GM19397 (cell line): ENCODE measurements around the gene ENO2.

Experiments used
- ATAC-seq: cut with Tn5 transposase; IDR thresholded peaks from one replicate; pipeline ENCODE4 v1.9.1; 2021; ENCODE audit warnings: mild to moderate bottlenecking, moderate library complexity; ENCODE audit not compliant: unreplicated experiment

The ENO2 gene

GRCh38 chr12:6959058-6959804, 44.9 kb downstream of the ENO2 start:
- ATAC-seq = peak; percentile 54

GRCh38 chr12:6959805-6960592, 45.6 kb downstream of the ENO2 start:
- no peak for ATAC-seq

- no peak for ATAC-seq
Measured at GRCh38 chr12:6960593-6961277, 46.4 kb downstream of the ENO2 start.

GRCh38 chr12:6961278-6961694, 46.9 kb downstream of the ENO2 start:
- no peak for ATAC-seq

GRCh38 chr12:6961695-6962284, 47.4 kb downstream of the ENO2 start:
- ATAC-seq = no peak

- ATAC-seq = no peak
Measured at GRCh38 chr12:6962285-6963015, 48.1 kb downstream of the ENO2 start.

GRCh38 chr12:6963016-6963731, 48.8 kb downstream of the ENO2 start:
- ATAC-seq = no peak

GRCh38 chr12:6963791-6964413, 49.5 kb downstream of the ENO2 start:
- ATAC-seq = no peak

GRCh38 chr12:6964605-6965025, 50.2 kb downstream of the ENO2 start:
- ATAC-seq = no peak

GRCh38 chr12:6965026-6965661, 50.8 kb downstream of the ENO2 start:
- peak; percentile 39 for ATAC-seq

GRCh38 chr12:6965714-6966113, 51.3 kb downstream of the ENO2 start:
- no peak for ATAC-seq

- no peak for ATAC-seq
Measured at GRCh38 chr12:6966351-6966750, 52.0 kb downstream of the ENO2 start.

- no peak for ATAC-seq
Measured at GRCh38 chr12:6967651-6968100, 53.3 kb downstream of the ENO2 start.

- ATAC-seq = no peak
Measured at GRCh38 chr12:6968426-6968825, 54.0 kb downstream of the ENO2 start.

GRCh38 chr12:6970096-6970527, 55.7 kb downstream of the ENO2 start:
- peak; percentile 29 for ATAC-seq
